H9 (cell line): ENCODE measurements around the gene ASCC3. TPM values are rescaled to one million over a fixed set of nuclear protein-coding genes. Genes with fewer than 3 reads are reported as not detected.

ENCODE experiments used
- DNase-seq: peaks from one replicate; pipeline ENCODE4 v3.0.0-alpha.2; 2017
- H2AFZ ChIP-seq: one replicate; pipeline ENCODE4 v1.6.1; 2013; ENCODE audit warnings: mild to moderate bottlenecking, low read length, control low read depth, moderate library complexity
- H2AK5ac ChIP-seq: 2 replicates; pipeline ENCODE4 v1.6.1; 2013; ENCODE audit warnings: low read length, control low read depth, mixed read lengths; ENCODE audit not compliant: insufficient read length
- H2BK120ac ChIP-seq: one replicate; pipeline ENCODE4 v1.6.1; 2013; ENCODE audit warnings: low read depth, mild to moderate bottlenecking, low read length, control low read depth, inconsistent platforms; ENCODE audit not compliant: poor library complexity, severe bottlenecking
- H2BK12ac ChIP-seq: 2 replicates; pipeline ENCODE4 v1.6.1; 2013; ENCODE audit warnings: low read length, control low read depth, mixed read lengths, low read depth; ENCODE audit not compliant: insufficient read length
- H2BK15ac ChIP-seq: 2 replicates; pipeline ENCODE4 v1.6.1; 2013; ENCODE audit warnings: low read depth, low read length, control low read depth
- H2BK20ac ChIP-seq: one replicate; pipeline ENCODE4 v1.6.1; 2013; ENCODE audit warnings: low read depth, mild to moderate bottlenecking, low read length, control low read depth, inconsistent platforms; ENCODE audit not compliant: poor library complexity, severe bottlenecking
- H2BK5ac ChIP-seq: 2 replicates; pipeline ENCODE4 v1.6.1; 2013; ENCODE audit warnings: low read length, control low read depth, mixed read lengths; ENCODE audit not compliant: insufficient read length
- H3K14ac ChIP-seq: 2 replicates; pipeline ENCODE4 v1.6.1; 2013; ENCODE audit warnings: low read length, control low read depth; ENCODE audit not compliant: insufficient read depth
- H3K18ac ChIP-seq: 2 replicates; pipeline ENCODE4 v1.6.1; 2013; ENCODE audit warnings: low read depth, mild to moderate bottlenecking, mixed read lengths, low read length, control low read depth; ENCODE audit not compliant: insufficient read length
- H3K23ac ChIP-seq: 2 replicates; pipeline ENCODE4 v1.6.1; 2013; ENCODE audit warnings: low read length, control low read depth, mixed read lengths, low read depth; ENCODE audit not compliant: insufficient read length
- H3K23me2 ChIP-seq: 2 replicates; pipeline ENCODE4 v1.6.1; 2013; ENCODE audit warnings: low read depth, mild to moderate bottlenecking, mixed read lengths, low read length, control low read depth; ENCODE audit not compliant: insufficient read length, poor library complexity, severe bottlenecking
- H3K27ac ChIP-seq: 2 replicates; pipeline ENCODE4 v1.5.1; 2013; ENCODE audit warnings: low read length, control low read depth, mixed read lengths, low read depth; ENCODE audit not compliant: insufficient read length
- H3K27me3 ChIP-seq: 2 replicates; pipeline ENCODE4 v1.6.1; 2013; ENCODE audit warnings: low read length, control low read depth, inconsistent platforms; ENCODE audit not compliant: insufficient read depth
- H3K4ac ChIP-seq: 2 replicates; pipeline ENCODE4 v1.6.1; 2013; ENCODE audit warnings: low read depth, mild to moderate bottlenecking, control low read depth, inconsistent platforms, low read length, moderate library complexity
- H3K4me1 ChIP-seq: 2 replicates; pipeline ENCODE4 v1.6.1; 2013; ENCODE audit warnings: low read length, control low read depth, inconsistent platforms; ENCODE audit not compliant: insufficient read depth
- H3K4me2 ChIP-seq: 2 replicates; pipeline ENCODE4 v1.6.1; 2013; ENCODE audit warnings: low read length, control low read depth, mixed read lengths; ENCODE audit not compliant: insufficient read length, insufficient read depth
- H3K56ac ChIP-seq: 2 replicates; pipeline ENCODE4 v1.6.1; 2013; ENCODE audit warnings: low read depth, mild to moderate bottlenecking, mixed read lengths, low read length, control low read depth; ENCODE audit not compliant: insufficient read length
- H3K79me1 ChIP-seq: 2 replicates; pipeline ENCODE4 v1.6.1; 2013; ENCODE audit warnings: low read depth, mild to moderate bottlenecking, moderate library complexity, low read length, control low read depth, inconsistent platforms; ENCODE audit not compliant: insufficient read depth, poor library complexity, severe bottlenecking
- H3K79me2 ChIP-seq: 2 replicates; pipeline ENCODE4 v1.6.1; 2013; ENCODE audit warnings: low read length, control low read depth, inconsistent platforms; ENCODE audit not compliant: insufficient read depth
- H3K9ac ChIP-seq: 2 replicates; pipeline ENCODE4 v1.6.1; 2013; ENCODE audit warnings: low read length, control low read depth, mixed read lengths; ENCODE audit not compliant: insufficient read length; ENCODE audit errors: extremely low read depth
- H3K9me3 ChIP-seq: one replicate; pipeline ENCODE4 v1.6.1; 2013; ENCODE audit warnings: low read depth, low read length, inconsistent platforms; ENCODE audit not compliant: control insufficient read depth
- H3T11ph ChIP-seq: one replicate; pipeline ENCODE4 v1.6.1; 2013; ENCODE audit warnings: mild to moderate bottlenecking, low read length, control low read depth, inconsistent platforms
- H4K20me1 ChIP-seq: one replicate; pipeline ENCODE4 v1.6.1; 2013; ENCODE audit not compliant: control insufficient read depth, insufficient read length, insufficient read depth
- H4K5ac ChIP-seq: 2 replicates; pipeline ENCODE4 v1.6.1; 2013; ENCODE audit warnings: low read depth, mild to moderate bottlenecking, mixed read lengths, low read length, control low read depth; ENCODE audit not compliant: insufficient read length
- H4K8ac ChIP-seq: replicated peaks from 2 replicates; pipeline ENCODE4 v1.6.1; 2013; ENCODE audit warnings: low read length, control low read depth, mixed read lengths, low read depth; ENCODE audit not compliant: insufficient read length
- H4K91ac ChIP-seq: 2 replicates; pipeline ENCODE4 v1.6.1; 2013; ENCODE audit warnings: low read depth, mild to moderate bottlenecking, moderate library complexity, mixed read lengths, low read length, control low read depth; ENCODE audit not compliant: insufficient read length
- H3K27ac Mint-ChIP-seq, 3 experiments: 2 replicates in 2 of 3; 3 replicates in 1 of 3; pipeline ENCODE4 v1.8.0; 2020 to 2021; ENCODE audit warnings: mixed read lengths in 3 of 3, mild to moderate bottlenecking in 1 of 3, moderate library complexity in 1 of 3
- H3K27me3 Mint-ChIP-seq: 2 replicates; pipeline ENCODE4 v1.8.0; 2021; ENCODE audit warnings: low read depth, mild to moderate bottlenecking, moderate library complexity, mixed read lengths
- H3K36me3 Mint-ChIP-seq, 3 experiments: 2 replicates in 2 of 3; 3 replicates in 1 of 3; pipeline ENCODE4 v1.8.0; 2020 to 2021; ENCODE audit warnings: low read depth in 3 of 3, mixed read lengths in 3 of 3; ENCODE audit not compliant: insufficient read depth in 1 of 3
- H3K4me1 Mint-ChIP-seq, 2 experiments: 2 replicates each; pipeline ENCODE4 v1.8.0; 2020; ENCODE audit warnings: mixed read lengths in 2 of 2
- H3K4me3 Mint-ChIP-seq, 2 experiments: 2 replicates in 1 of 2; 3 replicates in 1 of 2; pipeline ENCODE4 v1.8.0; 2020 to 2021; ENCODE audit warnings: mild to moderate bottlenecking in 2 of 2, mixed read lengths in 2 of 2, moderate library complexity in 1 of 2
- H3K9me3 Mint-ChIP-seq, 2 experiments: 2 replicates in 1 of 2; 3 replicates in 1 of 2; pipeline ENCODE4 v1.8.0; 2020; ENCODE audit warnings: mild to moderate bottlenecking in 2 of 2, mixed read lengths in 2 of 2, moderate library complexity in 1 of 2
- total RNA-seq: library from RNA; stranded (reverse); gene quantifications from 2 replicates; pipeline ENCODE4 v1.2.1, GENCODE V29; 2021
- TF ChIP-seq, protein P1 (sequence below): fragments of 200-600 bp; sonication (generic); conservative IDR thresholded peaks from 3 replicates; pipeline ENCODE4 v1.8.0; 2021; ENCODE audit warnings: antibody characterized with exemption, mild to moderate bottlenecking

ASCC3 gene
- total RNA-seq, 1 experiment from 2014 or later: 63.8 TPM

DNA sequence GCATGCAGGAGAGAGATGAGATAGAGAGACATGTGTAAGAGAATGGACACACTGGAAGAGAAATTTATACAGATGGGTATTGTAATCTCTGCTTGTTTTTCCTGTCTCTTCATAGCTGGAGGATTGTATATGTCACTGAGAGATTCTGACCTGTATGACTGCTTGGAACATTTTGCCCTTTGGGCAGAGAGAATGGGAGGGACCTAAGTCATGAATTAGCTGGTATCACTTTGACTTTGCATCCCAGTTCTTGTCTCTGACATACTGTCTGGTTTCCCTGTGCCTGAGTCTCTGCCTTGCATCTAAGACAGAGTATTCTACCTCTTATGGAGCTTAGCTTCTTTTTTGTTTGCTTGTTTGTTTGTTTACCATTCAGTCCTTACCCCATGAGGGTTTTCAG lies 37.0 kb upstream of the ASCC3 start:
- H3K18ac ChIP-seq: no peak overlapping the region
- H3K27ac Mint-ChIP-seq: no peak overlapping the region; a peak in 1 of 7 replicates
- H3K4me1 Mint-ChIP-seq: peaks cover 9 to 11% of the 10 kb centered on the region in 2 experiments
- no peak overlapping the region for H2BK5ac ChIP-seq
- no peak overlapping the region for H3K56ac ChIP-seq
- DNase-seq: no peak
- H3K27me3 ChIP-seq: no peaks in the 10 kb centered on the region
- no peak overlapping the region for H3K23ac ChIP-seq
- H3K23me2 ChIP-seq: no peaks in the 10 kb centered on the region
- H2AFZ ChIP-seq: no peak overlapping the region
- no peaks in the 10 kb centered on the region for H3K79me1 ChIP-seq
- H3K9me3 ChIP-seq: no peaks in the 10 kb centered on the region
- no peaks in the 10 kb centered on the region for H4K20me1 ChIP-seq
- TF ChIP-seq, protein P1, sequence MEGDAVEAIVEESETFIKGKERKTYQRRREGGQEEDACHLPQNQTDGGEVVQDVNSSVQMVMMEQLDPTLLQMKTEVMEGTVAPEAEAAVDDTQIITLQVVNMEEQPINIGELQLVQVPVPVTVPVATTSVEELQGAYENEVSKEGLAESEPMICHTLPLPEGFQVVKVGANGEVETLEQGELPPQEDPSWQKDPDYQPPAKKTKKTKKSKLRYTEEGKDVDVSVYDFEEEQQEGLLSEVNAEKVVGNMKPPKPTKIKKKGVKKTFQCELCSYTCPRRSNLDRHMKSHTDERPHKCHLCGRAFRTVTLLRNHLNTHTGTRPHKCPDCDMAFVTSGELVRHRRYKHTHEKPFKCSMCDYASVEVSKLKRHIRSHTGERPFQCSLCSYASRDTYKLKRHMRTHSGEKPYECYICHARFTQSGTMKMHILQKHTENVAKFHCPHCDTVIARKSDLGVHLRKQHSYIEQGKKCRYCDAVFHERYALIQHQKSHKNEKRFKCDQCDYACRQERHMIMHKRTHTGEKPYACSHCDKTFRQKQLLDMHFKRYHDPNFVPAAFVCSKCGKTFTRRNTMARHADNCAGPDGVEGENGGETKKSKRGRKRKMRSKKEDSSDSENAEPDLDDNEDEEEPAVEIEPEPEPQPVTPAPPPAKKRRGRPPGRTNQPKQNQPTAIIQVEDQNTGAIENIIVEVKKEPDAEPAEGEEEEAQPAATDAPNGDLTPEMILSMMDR: no peak
- no peaks in the 10 kb centered on the region; the same call in 1 of the 2 replicates for H3K27me3 Mint-ChIP-seq
- H3K9ac ChIP-seq: no peak overlapping the region
- H3K4me3 Mint-ChIP-seq: no peak overlapping the region
- no peaks in the 10 kb centered on the region for H3K36me3 Mint-ChIP-seq
- no peaks in the 10 kb centered on the region for H3K9me3 Mint-ChIP-seq
- H3K27ac ChIP-seq: no peak overlapping the region
- no peaks in the 10 kb centered on the region for H3K79me2 ChIP-seq
- no peak overlapping the region for H3T11ph ChIP-seq
- no peak overlapping the region for H3K14ac ChIP-seq
- no peak overlapping the region for H3K4me2 ChIP-seq
- H4K91ac ChIP-seq: no peak overlapping the region
- H4K8ac ChIP-seq: no peak overlapping the region
- no peak overlapping the region for H2BK12ac ChIP-seq
- H3K4ac ChIP-seq: no peak overlapping the region
- H2BK20ac ChIP-seq: no peak overlapping the region
- no peak overlapping the region for H2BK120ac ChIP-seq
- no peak overlapping the region for H4K5ac ChIP-seq
- H3K4me1 ChIP-seq: no peaks in the 10 kb centered on the region
- no peak overlapping the region for H2BK15ac ChIP-seq
- no peak overlapping the region for H2AK5ac ChIP-seq
